ENCODE results near the gene TLX2. TPM values are rescaled to one million over a fixed set of nuclear protein-coding genes. Genes with fewer than 3 reads are reported as not detected.
A peak's percentile ranks its signal among the peaks of the same experiment; 100 is the strongest.

The TLX2 gene
- total and polyA plus RNA-seq, 2 of the 13 experiments (the other 11 are each of a cell fraction or from before 2014, with no cell fraction given), result 0.05 to 0.20 TPM

DNA sequence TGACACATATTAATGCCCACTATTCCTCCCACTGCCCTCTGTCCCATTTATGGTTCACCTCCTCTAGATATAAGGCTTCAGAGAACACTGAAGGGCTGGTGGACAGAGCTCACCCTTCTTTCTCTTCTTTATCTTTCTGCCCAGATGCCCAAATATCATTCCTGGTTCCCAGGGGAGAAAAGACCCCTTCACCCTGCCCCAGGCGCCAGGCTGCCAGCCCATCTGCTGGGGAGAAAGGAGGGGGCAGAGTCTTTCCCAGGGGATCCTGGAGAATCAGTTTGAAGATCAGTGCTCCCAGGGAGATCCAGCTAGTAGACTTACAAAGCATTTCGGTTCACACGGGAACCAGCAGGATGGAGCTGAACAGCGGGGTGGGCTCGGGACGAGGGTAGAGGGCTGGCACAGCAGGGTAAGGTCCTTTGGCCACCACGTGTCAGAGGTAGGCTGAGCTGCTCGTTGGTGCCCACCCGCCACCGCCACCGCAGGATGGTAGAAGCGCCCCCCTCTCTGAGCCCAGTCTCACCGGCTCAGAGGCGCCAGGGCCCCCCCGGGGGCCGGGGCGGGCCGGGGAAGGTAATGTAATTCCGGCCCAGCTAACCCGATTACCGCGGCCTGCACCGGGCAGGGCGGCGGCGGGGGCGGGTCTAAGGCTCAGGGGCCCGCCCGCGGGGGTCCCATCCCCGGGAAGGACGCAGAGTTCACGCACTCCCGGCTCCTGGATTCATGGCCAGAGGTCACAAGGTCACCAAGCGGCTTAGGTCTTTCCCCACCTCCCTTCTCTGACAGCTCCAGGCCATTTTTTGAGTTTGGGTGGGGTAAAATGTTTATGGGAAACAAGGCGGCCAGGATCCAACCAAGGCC, 1.3 kb upstream of the TLX2 start (continued):
- TF ChIP-seq, protein P1, sequence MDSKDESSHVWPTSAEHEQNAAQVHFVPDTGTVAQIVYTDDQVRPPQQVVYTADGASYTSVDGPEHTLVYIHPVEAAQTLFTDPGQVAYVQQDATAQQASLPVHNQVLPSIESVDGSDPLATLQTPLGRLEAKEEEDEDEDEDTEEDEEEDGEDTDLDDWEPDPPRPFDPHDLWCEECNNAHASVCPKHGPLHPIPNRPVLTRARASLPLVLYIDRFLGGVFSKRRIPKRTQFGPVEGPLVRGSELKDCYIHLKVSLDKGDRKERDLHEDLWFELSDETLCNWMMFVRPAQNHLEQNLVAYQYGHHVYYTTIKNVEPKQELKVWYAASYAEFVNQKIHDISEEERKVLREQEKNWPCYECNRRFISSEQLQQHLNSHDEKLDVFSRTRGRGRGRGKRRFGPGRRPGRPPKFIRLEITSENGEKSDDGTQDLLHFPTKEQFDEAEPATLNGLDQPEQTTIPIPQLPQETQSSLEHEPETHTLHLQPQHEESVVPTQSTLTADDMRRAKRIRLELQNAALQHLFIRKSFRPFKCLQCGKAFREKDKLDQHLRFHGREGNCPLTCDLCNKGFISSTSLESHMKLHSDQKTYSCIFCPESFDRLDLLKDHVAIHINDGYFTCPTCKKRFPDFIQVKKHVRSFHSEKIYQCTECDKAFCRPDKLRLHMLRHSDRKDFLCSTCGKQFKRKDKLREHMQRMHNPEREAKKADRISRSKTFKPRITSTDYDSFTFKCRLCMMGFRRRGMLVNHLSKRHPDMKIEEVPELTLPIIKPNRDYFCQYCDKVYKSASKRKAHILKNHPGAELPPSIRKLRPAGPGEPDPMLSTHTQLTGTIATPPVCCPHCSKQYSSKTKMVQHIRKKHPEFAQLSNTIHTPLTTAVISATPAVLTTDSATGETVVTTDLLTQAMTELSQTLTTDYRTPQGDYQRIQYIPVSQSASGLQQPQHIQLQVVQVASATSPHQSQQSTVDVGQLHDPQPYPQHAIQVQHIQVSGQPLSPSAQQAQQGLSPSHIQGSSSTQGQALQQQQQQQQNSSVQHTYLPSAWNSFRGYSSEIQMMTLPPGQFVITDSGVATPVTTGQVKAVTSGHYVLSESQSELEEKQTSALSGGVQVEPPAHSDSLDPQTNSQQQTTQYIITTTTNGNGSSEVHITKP (CRISPR knock-in tag; IDR thresholded peaks at IDR 0.05; ENCODE audit: low read depth), result no peak
- TF ChIP-seq ZNF264 (CRISPR knock-in tag; IDR thresholded peaks at IDR 0.05) (no peak), ZNF446 (CRISPR knock-in tag; IDR thresholded peaks at IDR 0.05) (no peak), MED1 (CRISPR knock-in tag; IDR thresholded peaks at IDR 0.05) (no peak), SOX5 (CRISPR knock-in tag; IDR thresholded peaks at IDR 0.05; ENCODE audit: borderline replicate concordance) (no peak), ZNF572 (CRISPR knock-in tag; IDR thresholded peaks at IDR 0.05) (no peak), SNAPC2 (CRISPR knock-in tag; IDR thresholded peaks at IDR 0.05) (0 out of 2 replicates have a peak, but pooled peaks have one; percentile 37), TGIF2 (CRISPR knock-in tag; IDR thresholded peaks at IDR 0.05) (peak; percentile 44; the same call in 1 of the 2 replicates), ESRRA (CRISPR knock-in tag; IDR thresholded peaks at IDR 0.05; ENCODE audit: low read depth) (no peak), ZKSCAN1 (IDR thresholded peaks at IDR 0.05; ENCODE audit: low read length) (no peak), DR1 (CRISPR knock-in tag; IDR thresholded peaks at IDR 0.05) (no peak), NRL (CRISPR knock-in tag; IDR thresholded peaks at IDR 0.05; ENCODE audit: borderline replicate concordance) (peak; percentile 52; the same call in 1 of the 2 replicates), RAD21 (CRISPR knock-in tag; IDR thresholded peaks at IDR 0.05) (no peak), ZNF75D (CRISPR knock-in tag; IDR thresholded peaks at IDR 0.05; ENCODE audit: borderline replicate concordance) (no peak), PHF5A (CRISPR knock-in tag; IDR thresholded peaks at IDR 0.05; ENCODE audit: low read depth, unreplicated experiment) (peak; percentile 52), POLR2AphosphoS2 (IDR thresholded peaks at IDR 0.05; ENCODE audit: low read depth, low read length) (no peak), ZNF468 (CRISPR knock-in tag; IDR thresholded peaks at IDR 0.05) (0 out of 2 replicates have a peak, but pooled peaks have one; percentile 47)
- TF ChIP-seq, protein P2, sequence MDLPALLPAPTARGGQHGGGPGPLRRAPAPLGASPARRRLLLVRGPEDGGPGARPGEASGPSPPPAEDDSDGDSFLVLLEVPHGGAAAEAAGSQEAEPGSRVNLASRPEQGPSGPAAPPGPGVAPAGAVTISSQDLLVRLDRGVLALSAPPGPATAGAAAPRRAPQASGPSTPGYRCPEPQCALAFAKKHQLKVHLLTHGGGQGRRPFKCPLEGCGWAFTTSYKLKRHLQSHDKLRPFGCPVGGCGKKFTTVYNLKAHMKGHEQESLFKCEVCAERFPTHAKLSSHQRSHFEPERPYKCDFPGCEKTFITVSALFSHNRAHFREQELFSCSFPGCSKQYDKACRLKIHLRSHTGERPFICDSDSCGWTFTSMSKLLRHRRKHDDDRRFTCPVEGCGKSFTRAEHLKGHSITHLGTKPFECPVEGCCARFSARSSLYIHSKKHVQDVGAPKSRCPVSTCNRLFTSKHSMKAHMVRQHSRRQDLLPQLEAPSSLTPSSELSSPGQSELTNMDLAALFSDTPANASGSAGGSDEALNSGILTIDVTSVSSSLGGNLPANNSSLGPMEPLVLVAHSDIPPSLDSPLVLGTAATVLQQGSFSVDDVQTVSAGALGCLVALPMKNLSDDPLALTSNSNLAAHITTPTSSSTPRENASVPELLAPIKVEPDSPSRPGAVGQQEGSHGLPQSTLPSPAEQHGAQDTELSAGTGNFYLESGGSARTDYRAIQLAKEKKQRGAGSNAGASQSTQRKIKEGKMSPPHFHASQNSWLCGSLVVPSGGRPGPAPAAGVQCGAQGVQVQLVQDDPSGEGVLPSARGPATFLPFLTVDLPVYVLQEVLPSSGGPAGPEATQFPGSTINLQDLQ (CRISPR knock-in tag; IDR thresholded peaks at IDR 0.05), result no peak
- TF ChIP-seq, protein P3, sequence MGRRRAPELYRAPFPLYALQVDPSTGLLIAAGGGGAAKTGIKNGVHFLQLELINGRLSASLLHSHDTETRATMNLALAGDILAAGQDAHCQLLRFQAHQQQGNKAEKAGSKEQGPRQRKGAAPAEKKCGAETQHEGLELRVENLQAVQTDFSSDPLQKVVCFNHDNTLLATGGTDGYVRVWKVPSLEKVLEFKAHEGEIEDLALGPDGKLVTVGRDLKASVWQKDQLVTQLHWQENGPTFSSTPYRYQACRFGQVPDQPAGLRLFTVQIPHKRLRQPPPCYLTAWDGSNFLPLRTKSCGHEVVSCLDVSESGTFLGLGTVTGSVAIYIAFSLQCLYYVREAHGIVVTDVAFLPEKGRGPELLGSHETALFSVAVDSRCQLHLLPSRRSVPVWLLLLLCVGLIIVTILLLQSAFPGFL (CRISPR knock-in tag; IDR thresholded peaks at IDR 0.05), result no peak
- TF ChIP-seq, protein P4, sequence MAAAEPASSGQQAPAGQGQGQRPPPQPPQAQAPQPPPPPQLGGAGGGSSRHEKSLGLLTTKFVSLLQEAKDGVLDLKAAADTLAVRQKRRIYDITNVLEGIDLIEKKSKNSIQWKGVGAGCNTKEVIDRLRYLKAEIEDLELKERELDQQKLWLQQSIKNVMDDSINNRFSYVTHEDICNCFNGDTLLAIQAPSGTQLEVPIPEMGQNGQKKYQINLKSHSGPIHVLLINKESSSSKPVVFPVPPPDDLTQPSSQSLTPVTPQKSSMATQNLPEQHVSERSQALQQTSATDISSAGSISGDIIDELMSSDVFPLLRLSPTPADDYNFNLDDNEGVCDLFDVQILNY (CRISPR knock-in tag; conservative IDR thresholded peaks at IDR 0.05), result no peak
- TF ChIP-seq, protein P5, sequence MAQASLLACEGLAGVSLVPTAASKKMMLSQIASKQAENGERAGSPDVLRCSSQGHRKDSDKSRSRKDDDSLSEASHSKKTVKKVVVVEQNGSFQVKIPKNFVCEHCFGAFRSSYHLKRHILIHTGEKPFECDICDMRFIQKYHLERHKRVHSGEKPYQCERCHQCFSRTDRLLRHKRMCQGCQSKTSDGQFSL (CRISPR knock-in tag; IDR thresholded peaks at IDR 0.05), result no peak

Data from HepG2 (cell line).